Measurements from ENCODE around the gene GTF2I. TPM values are rescaled to one million over a fixed set of nuclear protein-coding genes. Genes with fewer than 3 reads are reported as not detected.
"Not testable (repeated sequence)": the region's sequence is repeated elsewhere in the genome, so short reads cannot be mapped to it uniquely, and the experiment has no call there.

The GTF2I gene
- total RNA-seq, 2 donors from 2014 or later = 103 to 219 TPM

DNA sequence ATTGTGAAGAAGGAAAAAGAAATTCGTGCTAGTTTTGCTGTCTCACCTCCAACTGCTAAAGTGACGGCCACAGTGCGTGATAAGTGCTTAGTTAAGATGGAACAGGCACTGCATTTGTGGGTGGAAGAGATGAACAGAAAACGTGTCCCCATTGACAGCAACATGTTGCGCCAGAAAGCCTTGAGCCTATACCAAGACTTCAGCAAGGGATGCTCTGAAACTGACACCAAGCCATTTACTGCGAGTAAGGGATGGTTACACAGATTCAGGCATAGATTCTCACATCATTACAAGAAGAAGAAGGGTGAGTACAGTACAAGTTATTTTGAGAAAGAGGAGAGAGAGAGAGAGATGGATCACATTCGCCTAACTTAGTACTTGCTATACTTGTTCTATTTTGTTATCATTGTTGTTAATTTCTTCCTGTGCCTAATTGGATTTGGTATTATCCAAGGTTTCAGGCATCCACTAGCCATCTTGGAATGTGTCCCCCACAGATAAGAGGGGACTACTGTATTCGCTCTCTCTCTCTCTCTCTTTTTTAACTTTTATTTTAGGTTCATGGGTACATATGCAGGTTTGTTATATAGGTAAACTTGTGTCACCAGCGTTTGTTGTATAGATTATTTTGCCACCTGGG is 6.9 kb upstream of the GTF2I start:
- DNase-seq (ENCODE audit: low spot score); H3K9me3 Mint-ChIP-seq; H3K27me3 Mint-ChIP-seq; H3K36me3 Mint-ChIP-seq: not testable (repeated sequence)
- Mint-ChIP-seq H3K4me1 (ENCODE audit: low read depth in 2 of 2) (peaks cover 19 to 20% of the 10 kb centered on the region in 2 donors), H3K27ac (peak overlapping the region; percentile 82 to 92), H3K4me3 (peak overlapping the region; percentile 97)
- peak; percentile 77 to 85 for ATAC-seq

DNA sequence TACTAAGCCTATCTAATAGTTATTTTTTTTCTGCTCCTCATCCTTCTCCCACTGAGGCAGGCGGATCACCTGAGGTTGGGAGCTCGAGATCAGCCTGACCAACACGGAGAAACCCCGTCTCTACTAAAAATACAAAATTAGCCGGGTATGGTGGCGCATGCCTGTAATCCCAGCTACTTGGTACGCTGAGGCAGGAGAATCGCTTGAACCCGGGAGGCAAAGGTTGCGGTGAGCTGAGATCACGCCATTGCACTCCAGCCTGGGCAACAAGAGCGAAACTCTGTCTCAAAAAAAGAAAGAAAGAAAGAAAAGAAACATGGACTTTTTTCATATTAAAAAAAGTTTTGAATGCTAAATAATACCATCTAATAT is 6.4 kb upstream of the GTF2I start:
- Mint-ChIP-seq H3K4me3 (peak overlapping the region; percentile 97), H3K27ac (peak overlapping the region; percentile 82 to 92), H3K4me1 (ENCODE audit: low read depth in 2 of 2) (peaks cover 24 to 25% of the 10 kb centered on the region in 2 donors)
- H3K9me3 Mint-ChIP-seq; DNase-seq (ENCODE audit: low spot score); H3K27me3 Mint-ChIP-seq; H3K36me3 Mint-ChIP-seq; ATAC-seq: not testable (repeated sequence)

DNA sequence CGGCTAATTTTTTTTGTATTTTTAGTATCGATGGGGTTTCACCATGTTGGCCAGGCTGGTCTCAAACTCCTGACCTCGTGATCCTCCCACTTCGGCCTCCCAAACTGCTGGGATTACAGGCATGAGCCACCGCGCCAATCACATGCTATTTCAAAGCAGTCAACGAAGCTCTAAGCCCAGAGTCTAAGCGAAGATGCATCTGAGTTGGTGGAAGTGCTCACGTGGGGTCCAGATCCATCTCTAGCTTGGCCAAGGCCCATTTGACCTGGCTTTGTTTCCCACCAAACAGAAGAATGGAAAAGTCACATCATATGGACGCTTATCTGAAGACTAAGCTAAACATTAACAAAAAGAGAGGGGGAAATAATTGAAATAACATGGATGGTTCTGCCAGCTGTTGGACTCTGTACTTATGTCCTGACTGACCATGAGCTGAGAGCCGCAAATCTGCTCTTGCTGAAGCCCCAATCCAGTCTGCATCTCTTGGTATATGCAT is 3.8 kb upstream of the GTF2I start:
- H3K9me3 Mint-ChIP-seq = no peaks in the 10 kb centered on the region
- no peak overlapping the region for H3K27ac Mint-ChIP-seq
- ATAC-seq (no peak), DNase-seq (ENCODE audit: low spot score) (no peak)
- peaks cover 28 to 34% of the 10 kb centered on the region in 2 donors for H3K4me1 Mint-ChIP-seq (ENCODE audit: low read depth in 2 of 2)
- no peak overlapping the region for H3K4me3 Mint-ChIP-seq
- H3K27me3 Mint-ChIP-seq = no peaks in the 10 kb centered on the region
- no peaks in the 10 kb centered on the region for H3K36me3 Mint-ChIP-seq

DNA sequence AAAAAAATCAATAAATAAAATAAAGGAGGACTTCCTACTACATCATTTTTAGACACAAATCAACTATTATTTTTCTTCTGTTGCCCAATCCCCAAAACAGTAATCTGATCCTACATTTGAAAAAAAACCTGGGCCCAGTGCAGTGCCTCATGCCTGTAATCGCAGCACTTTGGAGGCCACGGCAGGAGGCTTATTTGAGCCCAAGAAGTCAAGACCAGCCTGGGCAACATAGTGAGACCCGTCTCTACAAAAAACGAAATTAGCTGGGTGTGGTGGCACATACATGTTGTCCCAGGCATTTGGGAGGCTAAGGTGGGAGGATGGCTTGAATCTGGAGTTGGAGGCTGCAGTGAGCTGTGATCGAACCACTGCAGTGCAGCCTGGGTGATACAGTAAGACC is 2.7 kb upstream of the GTF2I start:
- no peak for ATAC-seq
- no peak overlapping the region for H3K27ac Mint-ChIP-seq
- no peaks in the 10 kb centered on the region for H3K27me3 Mint-ChIP-seq
- no peaks in the 10 kb centered on the region for H3K9me3 Mint-ChIP-seq
- peaks cover 27 to 30% of the 10 kb centered on the region in 2 donors for H3K4me1 Mint-ChIP-seq (ENCODE audit: low read depth in 2 of 2)
- no peak for DNase-seq (ENCODE audit: low spot score)
- no peaks in the 10 kb centered on the region for H3K36me3 Mint-ChIP-seq
- H3K4me3 Mint-ChIP-seq = no peak overlapping the region

DNA sequence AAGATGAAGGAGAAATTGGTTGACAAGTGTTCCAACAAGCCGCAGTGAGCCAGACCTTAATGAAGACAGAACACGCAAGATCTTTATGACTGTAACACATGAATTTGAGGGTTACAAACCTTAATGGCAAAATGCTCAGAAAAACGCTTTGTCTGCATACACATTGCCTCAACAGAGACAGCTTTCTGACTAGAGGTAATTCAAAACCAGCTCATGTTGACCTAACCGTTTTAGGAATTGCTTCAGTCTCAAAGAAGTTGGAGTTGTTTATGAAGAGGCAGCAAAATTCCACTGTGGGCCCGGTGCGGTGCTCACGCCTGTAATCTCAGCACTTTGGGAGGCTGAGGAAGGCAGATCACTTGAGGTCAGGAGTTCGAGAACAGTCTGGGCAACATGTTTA is 2.2 kb upstream of the GTF2I start:
- peaks cover 27 to 31% of the 10 kb centered on the region in 2 donors for H3K4me1 Mint-ChIP-seq (ENCODE audit: low read depth in 2 of 2)
- H3K27me3 Mint-ChIP-seq = no peaks in the 10 kb centered on the region
- no peak for DNase-seq (ENCODE audit: low spot score)
- peak overlapping the region; percentile 90 for H3K4me3 Mint-ChIP-seq
- H3K9me3 Mint-ChIP-seq = no peaks in the 10 kb centered on the region
- no peak for ATAC-seq
- no peak overlapping the region for H3K27ac Mint-ChIP-seq
- H3K36me3 Mint-ChIP-seq = no peaks in the 10 kb centered on the region

DNA sequence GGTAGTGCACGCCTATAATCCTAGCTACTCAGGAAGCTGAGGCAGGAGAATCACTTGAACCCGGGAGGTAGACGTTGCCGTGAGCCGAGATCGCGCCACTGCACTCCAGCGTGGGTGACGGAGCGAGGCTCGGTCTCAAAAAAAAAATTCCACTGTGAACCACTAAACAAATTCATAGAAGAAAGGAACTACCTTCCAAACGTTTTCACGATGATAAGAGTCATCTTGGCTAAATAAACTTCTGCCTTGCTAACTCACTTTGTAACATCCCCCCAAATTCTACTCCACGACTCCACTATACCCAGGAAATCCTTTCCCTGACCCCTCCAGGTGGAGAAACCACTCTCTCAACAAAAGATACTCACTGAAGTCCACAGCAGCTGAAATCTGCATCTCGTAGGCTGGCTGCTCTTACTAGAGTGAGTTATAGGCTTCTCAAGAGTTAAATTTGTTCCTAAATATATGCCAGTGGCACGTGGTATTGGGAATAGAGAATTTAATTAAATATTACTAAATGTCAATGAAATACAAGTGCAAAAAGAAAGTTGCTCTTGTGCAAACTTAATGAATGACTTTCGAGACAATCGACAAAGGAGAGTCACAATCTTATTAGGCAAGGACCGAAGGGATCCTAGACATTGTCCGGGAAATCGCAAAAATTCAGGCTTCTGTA is 1.6 kb upstream of the GTF2I start:
- Mint-ChIP-seq H3K4me1 (ENCODE audit: low read depth in 2 of 2) (peaks cover 27 to 31% of the 10 kb centered on the region in 2 donors), H3K4me3 (peak overlapping the region; percentile 90), H3K27ac (peak overlapping the region; percentile 76 to 92), H3K9me3 (no peaks in the 10 kb centered on the region), H3K27me3 (no peaks in the 10 kb centered on the region), H3K36me3 (no peaks in the 10 kb centered on the region)
- DNase-seq (ENCODE audit: low spot score) (no peak), ATAC-seq (no peak)

DNA sequence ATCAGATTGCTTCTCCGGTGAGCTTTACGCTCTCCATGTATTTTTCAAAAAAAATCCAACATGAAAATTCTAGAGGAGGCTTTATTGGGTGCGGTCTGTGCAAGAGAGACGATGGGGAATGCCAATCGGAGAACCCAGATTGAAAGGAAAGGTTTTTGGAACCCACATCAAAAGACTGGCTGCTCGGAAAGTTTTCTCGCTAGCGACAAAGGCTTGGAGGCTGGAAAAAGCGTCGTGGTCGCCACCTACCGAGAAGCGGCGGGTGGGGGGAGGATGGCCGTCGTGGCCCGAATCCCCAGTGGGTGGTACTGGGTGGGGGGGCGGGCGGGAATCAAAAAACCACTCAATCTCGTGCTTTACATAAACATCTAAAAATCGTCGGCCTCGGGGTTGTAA is 1.1 kb upstream of the GTF2I start:
- H3K9me3 Mint-ChIP-seq = no peaks in the 10 kb centered on the region
- DNase-seq (ENCODE audit: low spot score) (peak; percentile 62), ATAC-seq (no peak)
- peaks cover 30 to 34% of the 10 kb centered on the region in 2 donors for H3K4me1 Mint-ChIP-seq (ENCODE audit: low read depth in 2 of 2)
- H3K27me3 Mint-ChIP-seq = no peaks in the 10 kb centered on the region
- peak overlapping the region; percentile 90 for H3K4me3 Mint-ChIP-seq
- H3K27ac Mint-ChIP-seq = peak overlapping the region; percentile 76 to 92
- no peaks in the 10 kb centered on the region for H3K36me3 Mint-ChIP-seq

DNA sequence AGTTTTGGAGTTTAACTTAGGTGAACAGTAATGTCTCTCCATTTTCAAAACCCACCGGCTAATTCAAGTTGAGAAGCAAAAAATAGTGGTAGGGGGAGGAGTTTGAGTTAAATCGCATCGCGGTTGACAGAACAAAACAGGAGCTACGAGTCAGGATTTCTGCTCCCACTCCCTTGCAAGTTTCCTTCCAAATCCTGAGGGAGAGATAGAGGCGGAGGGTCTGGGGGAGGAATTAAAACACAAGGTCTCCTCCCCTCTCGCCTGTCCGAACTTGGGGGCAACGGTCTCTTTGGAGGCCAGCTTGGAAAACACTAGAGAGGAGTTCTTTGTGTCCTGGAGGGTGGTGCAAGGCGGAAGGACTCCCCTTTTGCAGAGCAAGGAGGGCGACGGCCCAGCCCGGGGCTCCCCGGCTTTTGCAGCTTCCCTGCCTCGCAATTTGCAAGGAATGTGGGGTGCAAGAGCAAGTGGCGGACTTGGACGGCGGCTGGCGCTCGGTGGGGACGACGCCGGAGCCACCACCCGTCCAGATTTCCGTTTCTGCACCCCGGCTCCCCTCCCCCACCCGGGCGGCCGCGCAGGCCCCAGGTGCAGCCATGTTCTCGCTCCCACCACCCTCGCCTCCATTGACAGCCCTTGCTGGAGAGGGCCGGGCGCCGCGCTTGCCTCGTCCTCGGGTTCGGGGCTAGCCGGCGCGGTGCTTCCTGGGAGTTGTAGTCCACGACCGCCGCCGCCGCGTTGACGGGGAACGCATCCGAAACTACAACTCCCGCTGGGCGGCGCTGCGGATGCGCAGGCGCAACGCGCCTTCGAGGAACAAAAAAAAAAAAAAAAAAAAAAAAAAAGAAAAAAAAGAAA is 454 bp upstream of the GTF2I start:
- Mint-ChIP-seq H3K4me3 (peak overlapping the region; percentile 90), H3K27me3 (no peaks in the 10 kb centered on the region), H3K9me3 (no peaks in the 10 kb centered on the region), H3K4me1 (ENCODE audit: low read depth in 2 of 2) (peaks cover 34 to 35% of the 10 kb centered on the region in 2 donors), H3K27ac (peak overlapping the region; percentile 76 to 92), H3K36me3 (no peaks in the 10 kb centered on the region)
- DNase-seq (ENCODE audit: low spot score) (peak; percentile 99), ATAC-seq (peak; percentile 91)

DNA sequence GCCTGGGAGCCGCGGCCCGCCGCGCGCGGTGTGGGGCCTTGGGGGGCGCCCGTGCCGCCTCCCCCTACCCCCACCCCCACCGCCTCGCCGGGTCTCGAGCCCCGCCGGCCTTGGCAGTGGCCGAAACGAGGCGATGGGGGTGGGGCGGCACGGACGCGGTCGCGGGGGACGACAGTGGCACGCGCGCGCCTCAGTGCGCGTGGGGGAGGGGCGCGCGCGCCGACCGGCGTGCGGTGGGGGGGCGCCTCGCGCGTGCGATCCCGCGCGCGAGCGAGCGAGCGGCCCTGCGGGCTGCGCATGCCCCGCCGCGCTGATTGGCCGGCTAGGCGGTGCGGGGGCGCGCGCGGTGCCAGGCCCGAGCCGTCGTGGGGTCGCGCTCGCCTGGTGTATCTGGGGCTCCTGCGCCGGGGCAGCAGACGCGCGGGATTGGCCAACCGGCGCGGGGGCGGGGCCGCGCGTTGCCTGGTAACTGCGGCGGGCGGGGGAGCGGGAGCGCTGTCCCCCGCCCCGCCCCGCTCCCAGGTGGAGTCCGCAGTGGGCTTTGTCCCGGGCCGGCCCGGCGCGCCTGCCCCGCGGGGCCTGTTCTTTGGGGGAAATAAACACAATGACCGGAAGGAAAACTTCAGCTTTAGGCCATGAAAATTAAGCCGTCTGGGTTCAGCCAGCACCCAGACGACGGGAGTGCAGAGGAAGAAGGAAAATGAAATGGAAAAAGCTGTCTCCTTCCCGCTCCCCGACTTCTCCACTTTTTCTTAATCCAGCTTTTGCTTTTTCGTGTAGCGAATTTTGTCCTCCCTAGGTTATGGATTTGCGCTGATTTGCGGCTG is 873 bp downstream of the GTF2I start:
- peak; percentile 96 for DNase-seq (ENCODE audit: low spot score)
- H3K27ac Mint-ChIP-seq = peak overlapping the region; percentile 83 to 95
- no peaks in the 10 kb centered on the region for H3K36me3 Mint-ChIP-seq
- ATAC-seq = peak; percentile 88 to 89
- H3K27me3 Mint-ChIP-seq = no peaks in the 10 kb centered on the region
- peaks cover 35 to 38% of the 10 kb centered on the region in 2 donors for H3K4me1 Mint-ChIP-seq (ENCODE audit: low read depth in 2 of 2)
- no peaks in the 10 kb centered on the region for H3K9me3 Mint-ChIP-seq
- H3K4me3 Mint-ChIP-seq = peak overlapping the region; percentile 91

DNA sequence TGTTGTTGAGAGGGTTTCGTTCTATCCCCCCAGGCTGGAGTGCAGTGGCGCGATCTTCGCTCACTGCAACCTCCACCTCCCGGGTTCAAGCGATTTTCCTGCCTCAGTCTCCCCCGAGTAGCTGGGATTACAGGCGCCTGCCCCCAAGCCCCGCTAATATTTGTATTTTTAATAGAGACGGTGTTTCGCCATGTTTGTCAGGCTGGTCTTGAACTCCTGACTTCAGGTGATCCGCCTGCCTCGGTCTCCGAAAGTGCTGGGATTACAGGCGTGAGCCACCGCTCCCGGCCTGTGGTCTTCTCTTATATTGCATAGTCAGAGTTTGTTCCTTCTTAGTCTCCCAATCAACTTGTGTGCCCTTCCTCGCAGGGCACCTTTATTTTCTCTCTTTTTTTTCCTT is 2.7 kb downstream of the GTF2I start:
- not testable (repeated sequence) for DNase-seq (ENCODE audit: low spot score); H3K9me3 Mint-ChIP-seq; H3K36me3 Mint-ChIP-seq; H3K27me3 Mint-ChIP-seq; ATAC-seq
- peaks cover 40 to 42% of the 10 kb centered on the region in 2 donors for H3K4me1 Mint-ChIP-seq (ENCODE audit: low read depth in 2 of 2)
- H3K4me3 Mint-ChIP-seq = peak overlapping the region; percentile 91
- peak overlapping the region; percentile 83 to 95 for H3K27ac Mint-ChIP-seq

DNA sequence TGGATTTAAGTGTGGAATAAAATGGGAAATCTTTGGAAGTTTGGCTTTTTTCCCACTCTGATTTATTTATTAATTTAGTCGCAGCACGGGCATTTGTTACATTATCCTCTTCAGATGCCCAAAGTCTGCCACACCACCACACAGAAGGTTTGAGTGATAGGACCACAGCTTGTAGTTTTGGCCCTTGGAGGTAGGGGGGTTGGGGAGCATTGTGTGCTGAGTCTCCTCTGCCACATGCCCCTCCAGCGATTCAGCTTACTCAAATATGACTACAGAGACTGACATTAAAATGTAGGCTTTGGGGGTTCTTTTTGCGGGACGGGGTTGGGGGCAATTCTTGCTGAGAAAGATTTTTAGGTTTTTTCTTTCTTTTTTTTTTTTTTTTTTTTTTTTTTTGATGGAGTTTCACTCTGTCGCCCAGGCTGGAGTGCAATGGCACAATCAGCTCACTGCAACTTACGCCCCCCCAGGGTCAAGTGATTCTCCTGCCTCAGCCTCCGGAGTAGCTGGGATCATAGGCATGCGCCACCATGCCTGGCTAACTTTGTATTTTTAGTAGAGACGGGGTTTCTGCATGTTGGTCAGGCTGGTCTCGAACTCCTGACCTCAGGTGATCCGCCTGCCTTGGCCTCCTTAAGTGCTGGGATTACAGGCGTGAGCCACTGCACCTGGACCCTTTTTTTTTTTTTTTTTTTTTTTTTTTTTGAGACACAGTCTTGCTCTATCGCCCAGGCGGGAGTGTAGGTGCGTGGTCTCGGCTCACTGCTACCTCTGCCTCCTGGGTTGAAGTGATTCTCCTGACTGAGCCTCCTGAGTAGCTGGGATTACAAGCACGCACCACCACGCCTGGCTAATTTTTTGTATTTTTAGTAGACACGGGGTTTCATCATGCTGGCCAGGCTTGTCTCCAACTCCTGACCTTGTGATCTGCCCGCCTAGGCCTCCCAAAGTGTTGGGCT is 4.6 kb downstream of the GTF2I start:
- not testable (repeated sequence) for H3K4me3 Mint-ChIP-seq; H3K27ac Mint-ChIP-seq; H3K27me3 Mint-ChIP-seq; ATAC-seq; H3K36me3 Mint-ChIP-seq; DNase-seq (ENCODE audit: low spot score); H3K9me3 Mint-ChIP-seq
- peaks cover 31 to 32% of the 10 kb centered on the region in 2 donors for H3K4me1 Mint-ChIP-seq (ENCODE audit: low read depth in 2 of 2)

DNA sequence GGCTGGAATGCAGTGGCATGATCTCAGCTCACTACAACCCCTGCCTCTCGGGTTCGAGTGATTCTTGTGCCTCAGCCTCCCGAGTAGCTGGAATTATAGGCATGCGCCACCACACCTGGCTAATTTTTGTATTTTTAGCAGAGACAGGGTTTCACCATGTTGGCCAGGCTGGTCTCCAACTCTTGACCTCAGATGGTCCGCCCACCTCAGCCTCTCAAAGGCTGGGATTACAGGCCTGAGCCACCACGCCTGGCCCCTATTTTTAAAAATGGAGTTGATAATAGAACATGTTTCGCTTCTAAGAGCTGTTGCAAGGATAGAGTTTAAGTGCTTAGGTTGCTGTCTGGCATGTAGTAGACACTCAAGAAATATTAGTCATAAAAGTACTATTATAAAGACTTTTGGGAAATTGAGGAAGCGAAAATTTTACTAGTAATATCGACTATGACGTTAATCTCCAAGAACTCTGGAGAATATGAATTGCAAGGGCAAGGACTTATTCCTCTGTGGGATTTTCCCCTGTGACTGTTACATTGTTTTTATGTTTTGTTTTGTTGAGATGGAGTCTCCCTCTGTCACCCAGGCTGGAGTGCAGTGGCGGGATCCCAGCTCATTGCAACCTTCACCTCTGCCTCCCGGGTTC is 7.9 kb downstream of the GTF2I start:
- ATAC-seq = no peak

More for the DNA sequence above, 7.9 kb downstream of the GTF2I start:
- Mint-ChIP-seq H3K9me3 (no peaks in the 10 kb centered on the region), H3K4me3 (no peak overlapping the region), H3K4me1 (ENCODE audit: low read depth in 2 of 2) (peaks cover 20 to 26% of the 10 kb centered on the region in 2 donors), H3K27ac (peak overlapping the region in 1 of 2 donors; percentile 44), H3K36me3 (no peaks in the 10 kb centered on the region), H3K27me3 (no peaks in the 10 kb centered on the region)
- no peak for DNase-seq (ENCODE audit: low spot score)

All from natural killer cell treated with Interleukin-12 subunit alpha and Interleukin-12 subunit beta and Interleukin-15 and Interleukin-18, amount 100 ng/mL, for 72 hours (primary cell).